Adrenal gland (tissue), 12 donors: ENCODE results near the gene NELFB. TPM values are rescaled to one million over a fixed set of nuclear protein-coding genes. Genes with fewer than 3 reads are reported as not detected.

Experiments
- DNase-seq, 7 donors: peaks; one replicate each; pipeline ENCODE4 v3.0.0-alpha.2; 2019 to 2020
- H3K27ac ChIP-seq, 5 donors: fragments of 200-600 bp; sonication (generic) in 4 of 5; 1 replicate in 3 of 5; 2 replicates in 2 of 5; pipeline versions ENCODE4 v1.5.1 to v1.8.0; 2016 to 2020; ENCODE audit warnings: mild to moderate bottlenecking in 1 of 5
- H3K27me3 ChIP-seq: fragments of 200-600 bp; 2 replicates; pipeline ENCODE4 v1.8.0; 2021
- H3K36me3 ChIP-seq, 2 donors: fragments of 200-600 bp; replicated peaks in 1 of 2; 1 replicate in 1 of 2; 2 replicates in 1 of 2; pipeline versions ENCODE4 v1.5.1 to v1.8.0; 2018 to 2022
- H3K4me1 ChIP-seq, 2 donors: fragments of 200-600 bp; replicated peaks in 1 of 2; 1 replicate in 1 of 2; 2 replicates in 1 of 2; pipeline versions ENCODE4 v1.5.1 to v1.8.0; 2018 to 2021
- H3K4me3 ChIP-seq, 4 donors: fragments of 200-600 bp; sonication (generic) in 3 of 4; one replicate each; pipeline ENCODE4 v1.5.1; 2016 to 2018
- H3K9me3 ChIP-seq, 3 donors: fragments of 200-600 bp; sonication (generic) in 1 of 3; replicated peaks in 1 of 3; 1 replicate in 2 of 3; 2 replicates in 1 of 3; pipeline versions ENCODE4 v1.5.1 to v1.8.0; 2016 to 2021
- CTCF ChIP-seq, 6 experiments: fragments of 450-650 bp in 4 of 6; fragments of 200-600 bp in 2 of 6; sonication (generic) in 1 of 6; IDR thresholded peaks; 1 replicate in 5 of 6; 2 replicates in 1 of 6; pipeline versions ENCODE4 v1.5.1 to v1.8.0; 2016 to 2021; ENCODE audit warnings: antibody characterized with exemption in 6 of 6, mild to moderate bottlenecking in 2 of 6, moderate library complexity in 1 of 6
- POLR2A ChIP-seq, 2 donors: fragments of 450-650 bp; IDR thresholded peaks; one replicate each; pipeline ENCODE4 v1.6.1; 2017; ENCODE audit warnings: antibody characterized with exemption in 2 of 2, mild to moderate bottlenecking in 2 of 2, moderate library complexity in 1 of 2
- WGBS, 4 donors: extraction: QIAGEN DNeasy Blood & Tissue Kit in 2 of 4; methylation state at CpG; one replicate each; pipeline versions ENCODE4 v1.1.5 to v1.1.7; 2013 to 2017; 5-methylcytosine and 5-hydroxymethylcytosine counted together
- intact Hi-C, 2 donors: fragments of 100-400 bp; cut with DNase I; formaldehyde crosslinking; loops; one replicate each; pipeline versions ENCODE4 v1.14.1 to v1.15.0; 2022 to 2023
- polyA plus RNA-seq, 3 donors: library from polyadenylated mRNA; stranded (reverse); fragments of 200-250 nt in 2 of 3; fragments of 350-450 nt in 1 of 3; fragmentation: Illumina TruSeq in 1 of 3; extraction: RNeasy Lipid Tissue Mini Kit (QIAGEN cat#74804) in 1 of 3; gene quantifications; one replicate each; pipeline ENCODE4 v1.2.3, GENCODE V29; 2013 to 2014
- total RNA-seq, 9 donors: library from RNA; depleted of rRNA in 4 of 9; stranded (reverse); fragments of >200 nt in 4 of 9; fragments of 120-200 nt in 1 of 9; fragmentation: NEBNext Ultra II Directional in 1 of 9; extraction: Animal tissue kit (Norgen Biotek cat#: 25700) in 1 of 9; gene quantifications; one replicate each; pipeline versions ENCODE4 v1.1.0 to v1.2.4, GENCODE V29; 2013 to 2023
- donor health status: healthy with polysubstance abuse.
- donor health status: Bipolar disorder and iron deficiency.
- donor health status: DM: yes; HTN: yes; CAD: no.
- donor health status: DM: no; HTN: no; CAD: no.
- donor health status: DM: no; HTN: no; CAD: no.
- donor health status: DM: yes; HTN: yes; CAD: no.

The NELFB gene
- total and polyA plus RNA-seq, 12 donors: 10.9 to 56.3 (median 36.9) TPM

DNA sequence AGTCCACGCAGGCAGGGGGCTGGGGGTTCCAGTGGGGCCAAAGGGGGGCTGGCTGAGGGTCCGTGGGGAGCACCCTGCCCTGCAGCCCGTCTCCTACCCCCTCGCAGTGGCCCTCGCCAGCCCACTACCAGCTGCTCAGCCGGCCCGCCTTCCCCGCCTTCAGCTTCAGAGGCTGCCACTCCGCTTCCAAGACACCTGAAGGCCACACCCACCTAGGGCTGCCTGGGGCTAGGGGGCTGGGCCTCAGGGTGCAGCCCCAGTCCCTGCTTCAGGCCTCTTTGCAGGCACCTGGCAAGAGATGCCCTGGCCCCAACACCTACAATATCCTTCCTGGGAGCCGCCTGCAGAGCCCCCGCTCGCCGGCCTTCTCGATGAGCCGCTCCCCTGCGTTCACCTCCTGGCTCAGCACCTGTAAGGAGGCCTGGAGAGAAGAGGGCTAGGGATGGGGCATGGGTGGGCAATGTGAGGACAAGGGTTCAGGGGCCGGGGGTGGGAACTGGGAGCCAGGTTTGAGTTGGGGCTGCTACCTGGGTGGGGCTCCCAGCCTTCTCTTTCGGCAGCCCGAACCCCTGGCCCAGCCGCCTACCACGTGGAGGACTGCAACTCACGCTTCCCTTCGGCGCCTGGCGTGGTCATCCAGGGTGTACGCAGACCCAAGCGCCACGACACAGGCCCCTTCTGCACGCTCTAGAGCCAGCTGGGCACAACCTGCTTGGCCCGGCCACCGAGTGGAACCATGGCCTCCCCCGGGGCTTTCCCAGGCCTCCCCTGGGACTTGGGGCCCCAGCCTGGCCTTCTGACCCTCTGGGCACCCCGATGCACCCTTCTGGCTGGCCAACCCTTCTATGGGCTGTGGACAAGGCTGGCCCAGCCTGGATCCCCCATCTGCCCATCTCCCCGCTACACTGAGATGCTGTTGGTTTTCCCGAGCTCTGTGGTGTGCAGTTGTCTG, 2.3 kb upstream of the NELFB start:
- DNase-seq: no peak
- Histone ChIP-seq H3K27ac (no peak overlapping the region), H3K4me3 (no peak overlapping the region), H3K36me3 (peaks cover 0 to 2% of the 10 kb centered on the region in 2 donors), H3K9me3 (no peaks in the 10 kb centered on the region), H3K4me1 (peaks cover 14 to 31% of the 10 kb centered on the region in 2 donors), H3K27me3 (no peaks in the 10 kb centered on the region)
- TF ChIP-seq CTCF (IDR thresholded peaks at IDR 0.05) (no peak), POLR2A (IDR thresholded peaks at IDR 0.05) (no peak)
- 86 to 100% (median 94%) methylated on average over 13 to 35 of the region's 35 CpGs for WGBS, 4 donors
- intact Hi-C loops: no loop called here

DNA sequence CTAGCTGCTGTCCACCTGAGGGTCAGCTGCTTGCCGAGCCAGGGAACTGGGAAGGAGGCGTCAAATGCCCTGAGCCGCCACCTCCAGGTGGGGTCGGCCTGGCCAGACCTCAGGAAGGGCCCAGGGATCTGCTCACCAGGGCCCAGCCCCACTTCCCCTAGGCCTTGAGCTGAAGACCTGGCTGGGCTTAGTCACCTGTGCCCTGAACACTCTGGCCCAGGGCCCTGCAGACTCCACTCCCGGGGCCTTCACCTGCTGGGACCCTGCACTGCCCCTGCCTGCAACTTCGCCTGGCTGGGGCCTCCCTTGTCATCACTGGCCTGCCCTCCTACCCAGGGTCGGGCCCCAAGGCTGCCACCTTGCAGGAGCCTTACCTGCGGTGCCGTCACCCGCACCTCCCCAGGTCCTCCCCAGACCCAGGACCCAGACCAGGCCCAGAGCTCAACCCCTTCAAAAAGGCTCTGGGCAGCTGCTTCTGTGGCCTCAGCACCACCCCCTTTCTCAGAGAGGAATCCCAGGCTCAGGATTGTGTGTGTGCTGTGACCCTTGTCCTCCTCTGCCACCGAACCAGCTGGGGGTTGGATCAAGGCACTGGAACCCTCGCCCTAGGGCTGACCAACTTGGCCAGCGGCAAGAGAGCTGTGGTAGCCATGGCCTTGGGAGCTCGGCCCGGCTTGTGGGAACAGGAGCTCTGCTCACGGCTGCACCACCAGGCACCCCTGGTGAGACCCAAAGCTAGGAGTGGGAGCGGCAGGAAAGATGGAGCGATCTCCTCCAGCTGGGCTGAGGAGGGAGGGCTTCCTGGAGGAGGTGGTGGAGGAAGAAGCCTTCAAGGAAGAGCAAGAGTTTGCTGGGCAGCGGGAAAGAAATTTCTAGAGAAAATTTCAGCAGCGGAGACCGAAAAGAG, 1.2 kb upstream of the NELFB start:
- peaks cover 14 to 31% of the 10 kb centered on the region in 2 donors for H3K4me1 ChIP-seq
- intact Hi-C loops: no loop called here
- H3K27me3 ChIP-seq: no peaks in the 10 kb centered on the region
- peaks cover 0 to 10% of the 10 kb centered on the region in 2 donors for H3K36me3 ChIP-seq
- DNase-seq: peak in 5 of 7 donors; percentile 49 to 68 (median 62)
- peak overlapping the region in 2 of 5 donors; percentile 65 to 88 for H3K27ac ChIP-seq
- H3K4me3 ChIP-seq: peak overlapping the region in 2 of 4 donors; percentile 44 to 99
- TF ChIP-seq POLR2A (IDR thresholded peaks at IDR 0.05) (no peak), CTCF (IDR thresholded peaks at IDR 0.05) (no peak)
- H3K9me3 ChIP-seq: no peaks in the 10 kb centered on the region
- WGBS, 4 donors: 33 to 60% (median 48%) methylated on average over 11 to 21 of the region's 21 CpGs

GRCh38 chr9:137255448-137256114, 454 bp downstream of the NELFB start:
- no peak for TF ChIP-seq CTCF (IDR thresholded peaks at IDR 0.05)
- no peak for TF ChIP-seq POLR2A (IDR thresholded peaks at IDR 0.05)
- H3K4me1 ChIP-seq: peaks cover 14 to 26% of the 10 kb centered on the region in 2 donors
- DNase-seq: peak in 6 of 7 donors; percentile 52 to 63 (median 58)
- H3K9me3 ChIP-seq: no peaks in the 10 kb centered on the region
- intact Hi-C loops: no loop called here
- peak overlapping the region in 2 of 5 donors; percentile 47 to 88 for H3K27ac ChIP-seq
- peaks cover 0 to 15% of the 10 kb centered on the region in 2 donors for H3K36me3 ChIP-seq
- no peaks in the 10 kb centered on the region for H3K27me3 ChIP-seq
- 2 to 4% (median 4%) methylated on average over 9 to 51 of the region's 51 CpGs for WGBS, 4 donors
- peak overlapping the region; percentile 80 to 99 (median 94) for H3K4me3 ChIP-seq
